Psoas muscle (tissue), 8 donors: ENCODE data around the gene CCDC57. TPM values are rescaled to one million over a fixed set of nuclear protein-coding genes. Genes with fewer than 3 reads are reported as not detected.

Experiments
- ATAC-seq, 4 donors: fragments of 200-7000 bp; cut with Tn5 transposase; one replicate each; pipeline ENCODE4 v1.9.1; 2020; ENCODE audit warnings: moderate library complexity in 3 of 4, mild to moderate bottlenecking in 2 of 4
- DNase-seq, 2 donors: peaks; one replicate each; pipeline ENCODE4 v3.0.0-alpha.2; 2020
- H3K27ac ChIP-seq: fragments of 200-600 bp; one replicate; pipeline ENCODE4 v1.8.0; 2022
- H3K27me3 ChIP-seq, 3 donors: fragments of 200-600 bp in 1 of 3; one replicate each; pipeline versions ENCODE4 v1.6.1 to v1.8.0; 2013 to 2022; ENCODE audit warnings: low read length in 2 of 3, mild to moderate bottlenecking in 2 of 3, moderate library complexity in 1 of 3; ENCODE audit not compliant: insufficient read depth in 3 of 3
- H3K36me3 ChIP-seq, 2 donors: fragments of 200-600 bp in 1 of 2; one replicate each; pipeline versions ENCODE4 v1.6.1 to v1.8.0; 2013 to 2022; ENCODE audit warnings: low read depth in 1 of 2, mild to moderate bottlenecking in 1 of 2, moderate library complexity in 1 of 2; ENCODE audit not compliant: insufficient read depth in 1 of 2
- H3K4me1 ChIP-seq: fragments of 200-600 bp; one replicate; pipeline ENCODE4 v1.8.0; 2022
- H3K4me3 ChIP-seq: fragments of 200-600 bp; one replicate; pipeline ENCODE4 v1.8.0; 2022; ENCODE audit warnings: mild to moderate bottlenecking
- H3K9me3 ChIP-seq: fragments of 200-600 bp; one replicate; pipeline ENCODE4 v1.8.0; 2022
- CTCF ChIP-seq: fragments of 200-600 bp; IDR thresholded peaks from one replicate; pipeline ENCODE4 v1.8.0; 2022; ENCODE audit warnings: antibody characterized with exemption
- WGBS, 3 donors: extraction: QIAGEN DNeasy Blood & Tissue Kit; methylation state at CpG; one replicate each; pipeline versions ENCODE4 v1.1.6 to v1.1.7; 2013; 5-methylcytosine and 5-hydroxymethylcytosine counted together
- intact Hi-C, 2 donors: fragments of 100-400 bp; cut with DNase I; formaldehyde crosslinking; loops; one replicate each; pipeline versions ENCODE4 v1.11.0 to v1.14.2; 2022
- polyA plus RNA-seq, 3 donors: library from polyadenylated mRNA; stranded (reverse); fragments of 200-250 nt; gene quantifications; one replicate each; pipeline ENCODE4 v1.2.3, GENCODE V29; 2013
- total RNA-seq, 4 donors: library from RNA; stranded (reverse); fragmentation: NEBNext Ultra II Directional in 2 of 4; extraction: Animal tissue kit (Norgen Biotek cat#: 25700) in 2 of 4; gene quantifications; one replicate each; pipeline versions ENCODE4 v1.2.1 to v1.2.4, GENCODE V29; 2021 to 2023
- donor health status: healthy with polysubstance abuse.
- donor health status: DM: no; HTN: no; CAD: no; lungs with moderate emphysema.
- donor health status: Bipolar disorder and iron deficiency.
- donor health status: healthy.
- donor health status: DM: yes; HTN: yes; CAD: no.
- donor health status: DM: no; HTN: no; CAD: no.
- donor health status: DM: no; HTN: no; CAD: no.
- donor health status: DM: yes; HTN: yes; CAD: no.

The CCDC57 gene
- total and polyA plus RNA-seq, 7 donors = 7.2 to 15.3 (median 11.1) TPM

DNA sequence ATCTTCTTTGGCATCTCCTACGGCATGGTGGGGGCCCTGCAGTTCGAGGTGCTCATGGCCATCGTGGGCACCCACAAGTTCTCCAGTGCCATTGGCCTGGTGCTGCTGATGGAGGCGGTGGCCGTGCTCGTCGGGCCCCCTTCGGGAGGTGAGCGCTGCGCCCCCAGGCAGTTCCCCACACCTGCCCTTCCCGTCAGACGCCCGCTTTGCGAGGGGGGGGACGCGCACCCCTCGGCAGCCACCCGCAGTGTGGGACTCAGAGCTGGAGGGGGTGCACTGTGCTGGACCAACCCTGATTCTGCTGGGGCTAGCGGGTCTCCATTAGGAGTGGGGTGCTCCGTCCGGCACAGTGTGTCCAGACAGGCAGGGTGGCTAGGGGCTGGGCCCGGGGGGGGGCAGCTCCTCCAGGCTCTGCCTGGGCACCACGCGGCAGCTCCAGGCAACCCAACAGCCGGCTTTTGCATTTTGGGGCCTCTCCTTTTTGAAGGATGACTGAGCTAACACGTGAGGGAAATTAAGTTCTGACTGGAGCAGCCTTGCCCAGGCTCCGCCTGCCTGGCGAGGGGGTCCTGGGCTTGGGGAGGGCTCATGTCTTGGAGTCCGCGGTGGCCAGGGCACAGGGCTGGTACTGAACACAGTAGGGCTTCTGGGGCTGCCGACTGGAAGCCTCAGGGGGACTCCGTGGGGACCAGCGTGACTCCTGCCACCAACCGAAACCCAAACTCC lies 25.3 kb upstream of the CCDC57 start:
- Histone ChIP-seq H3K27me3 (no peaks in the 10 kb centered on the region), H3K27ac (peak overlapping the region; percentile 73), H3K4me3 (peak overlapping the region; percentile 32), H3K4me1 (peaks cover 92% of the 10 kb centered on the region), H3K9me3 (no peaks in the 10 kb centered on the region), H3K36me3 (peaks cover 0 to 24% of the 10 kb centered on the region in 2 donors)
- intact Hi-C loops = loop anchor here in 1 of 2 donors (2.0 to 5.0 kb wide), 2 partner anchors 34 to 83 kb away; partner anchors contain the start of gene CSNK1D
- 58 to 76% (median 66%) methylated on average over 32 to 34 of the region's 34 CpGs for WGBS, 3 donors
- peak; percentile 22 to 61 for DNase-seq
- no peak for TF ChIP-seq CTCF
- ATAC-seq = no peak

GRCh38 chr17:82237083-82237745 lies 24.6 kb upstream of the CCDC57 start:
- intact Hi-C loops = loop anchor here in 1 of 2 donors (2.0 to 5.0 kb wide), 2 partner anchors 35 to 84 kb away; partner anchors contain the start of gene CSNK1D
- Histone ChIP-seq H3K9me3 (no peaks in the 10 kb centered on the region), H3K4me1 (peaks cover 92% of the 10 kb centered on the region), H3K27ac (peak overlapping the region; percentile 73), H3K36me3 (peaks cover 0 to 24% of the 10 kb centered on the region in 2 donors), H3K27me3 (no peaks in the 10 kb centered on the region), H3K4me3 (peak overlapping the region; percentile 31)
- 79 to 95% (median 93%) methylated on average over 54 to 59 of the region's 59 CpGs for WGBS, 3 donors
- TF ChIP-seq CTCF = no peak
- no peak for ATAC-seq
- DNase-seq = peak; percentile 30 to 67

DNA sequence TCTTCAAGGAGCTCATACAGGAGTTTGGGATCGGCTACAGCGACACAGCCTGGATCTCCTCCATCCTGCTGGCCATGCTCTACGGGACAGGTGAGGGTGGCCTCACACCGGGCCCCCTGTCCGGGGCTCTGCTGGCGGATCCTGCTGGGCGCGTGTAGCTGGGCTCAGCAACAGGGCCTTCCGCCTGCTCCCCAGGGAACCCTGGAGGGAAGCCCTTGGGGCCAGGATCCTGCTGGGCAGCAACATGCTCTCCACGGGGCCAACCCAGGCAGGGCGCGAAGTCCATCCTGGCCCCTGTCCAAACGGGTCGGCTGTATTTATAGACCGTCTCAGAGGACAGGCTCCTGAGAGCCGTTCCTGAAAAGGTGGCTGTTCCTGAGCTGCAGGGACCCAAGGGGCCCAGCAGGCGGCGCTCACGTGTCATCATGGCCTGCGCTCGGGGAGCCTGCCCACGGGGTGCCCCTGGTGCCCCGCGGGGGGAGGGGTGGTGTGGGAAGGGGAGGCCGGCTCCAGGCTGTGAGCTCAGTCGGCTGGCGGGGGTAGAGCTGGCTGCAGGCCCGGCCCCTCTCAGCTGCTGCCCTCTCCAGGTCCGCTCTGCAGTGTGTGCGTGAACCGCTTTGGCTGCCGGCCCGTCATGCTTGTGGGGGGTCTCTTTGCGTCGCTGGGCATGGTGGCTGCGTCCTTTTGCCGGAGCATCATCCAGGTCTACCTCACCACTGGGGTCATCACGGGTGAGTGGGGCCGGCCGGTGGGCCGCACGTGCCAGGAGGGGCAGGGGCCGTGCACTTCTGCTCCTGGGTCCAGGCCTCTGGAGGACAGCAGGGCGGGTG lies 23.7 kb upstream of the CCDC57 start:
- ATAC-seq = peak; percentile 41 to 67 (median 54)
- H3K9me3 ChIP-seq = no peaks in the 10 kb centered on the region
- DNase-seq = peak; percentile 81 to 95
- 22 to 43% (median 28%) methylated on average over 33 to 44 of the region's 44 CpGs for WGBS, 3 donors
- intact Hi-C loops = loop anchor here (1.0 to 5.0 kb wide), 3 partner anchors 36 to 85 kb away; partner anchors contain the start of gene CSNK1D (in 1 of the 2)
- peak; percentile 89 for TF ChIP-seq CTCF
- H3K4me3 ChIP-seq = peak overlapping the region; percentile 31
- H3K36me3 ChIP-seq = peaks cover 0 to 24% of the 10 kb centered on the region in 2 donors
- peaks cover 90% of the 10 kb centered on the region for H3K4me1 ChIP-seq
- H3K27ac ChIP-seq = peak overlapping the region; percentile 73
- no peaks in the 10 kb centered on the region for H3K27me3 ChIP-seq

DNA sequence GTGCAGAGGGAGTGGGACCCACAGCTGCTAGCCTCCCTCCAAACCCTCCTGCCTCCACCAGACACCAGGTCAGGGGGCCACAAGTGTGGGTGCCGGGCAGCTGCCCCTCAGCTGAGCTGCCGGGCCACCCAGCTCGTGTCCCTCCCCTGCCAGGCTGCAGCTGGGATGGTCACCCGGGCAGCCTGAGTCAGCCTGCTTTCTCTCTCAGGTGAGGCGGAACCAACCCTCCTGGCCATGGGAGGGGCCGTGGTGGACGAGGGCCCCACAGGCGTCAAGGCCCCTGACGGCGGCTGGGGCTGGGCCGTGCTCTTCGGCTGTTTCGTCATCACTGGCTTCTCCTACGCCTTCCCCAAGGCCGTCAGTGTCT lies 23.1 kb upstream of the CCDC57 start:
- peak overlapping the region; percentile 73 for H3K27ac ChIP-seq
- peaks cover 0 to 24% of the 10 kb centered on the region in 2 donors for H3K36me3 ChIP-seq
- H3K9me3 ChIP-seq = no peaks in the 10 kb centered on the region
- WGBS, 3 donors = 24 to 53% (median 24%) methylated on average over 14 to 15 of the region's 15 CpGs
- intact Hi-C loops = loop anchor here (1.0 to 5.0 kb wide), 3 partner anchors 37 to 86 kb away; partner anchors contain the start of gene CSNK1D (in 1 of the 2)
- no peak for TF ChIP-seq CTCF
- no peaks in the 10 kb centered on the region for H3K27me3 ChIP-seq
- no peak overlapping the region for H3K4me3 ChIP-seq
- peaks cover 88% of the 10 kb centered on the region for H3K4me1 ChIP-seq
- ATAC-seq (peak; percentile 3 to 12 (median 9)), DNase-seq (peak; percentile 47 to 73)
